Measurements from ENCODE around the gene DCTN4.

The DCTN4 gene

GRCh38 chr5:150671509-150672236 lies 87.1 kb downstream of the DCTN4 start:
- Histone ChIP-seq H3K23ac (ENCODE audit: low read depth, low read length, poor library complexity) (peak overlapping the region; percentile 77), H3K4me1 (ENCODE audit: control insufficient read depth in 2 of 2, insufficient read depth in 1 of 2, low read depth in 1 of 2, low read length in 2 of 2) (peaks cover 2 to 3% of the 10 kb centered on the region in 2 donors), H2AK5ac (ENCODE audit: low read depth, low read length) (peak overlapping the region; percentile 56), H4K8ac (ENCODE audit: low read depth, low read length) (no peak overlapping the region), H3K36me3 (replicated peaks in 1 of 2; ENCODE audit: control insufficient read depth in 2 of 2, insufficient read depth in 2 of 2, low read length in 2 of 2) (no peaks in the 10 kb centered on the region), H3K9ac (ENCODE audit: low read depth, low read length, poor library complexity) (peak overlapping the region; percentile 51), H3K27me3 (ENCODE audit: control insufficient read depth in 3 of 3, insufficient read depth in 3 of 3, low read depth in 1 of 3, low read length in 3 of 3) (peaks cover 6 to 44% (median 32%) of the 10 kb centered on the region in 3 experiments), H3K18ac (ENCODE audit: low read length) (peak overlapping the region; percentile 88), H4K91ac (ENCODE audit: low read depth, low read length, poor library complexity) (no peak overlapping the region), H2BK15ac (ENCODE audit: low read length) (peak overlapping the region; percentile 33), H2BK12ac (ENCODE audit: low read length) (no peak overlapping the region), H3K79me1 (ENCODE audit: low read depth, low read length) (no peaks in the 10 kb centered on the region), H2BK120ac (ENCODE audit: low read depth, low read length) (no peak overlapping the region), H2BK5ac (ENCODE audit: low read length) (no peak overlapping the region), H3K14ac (ENCODE audit: low read length) (peak overlapping the region; percentile 86), H2AFZ (ENCODE audit: low read length) (peak overlapping the region; percentile 93), H3K27ac (replicated peaks; ENCODE audit: low read length) (no peak overlapping the region), H3K9me3 (replicated peaks in 1 of 2; ENCODE audit: control insufficient read depth in 2 of 2, insufficient read depth in 1 of 2, low read depth in 1 of 2, low read length in 2 of 2) (peaks cover 4 to 20% of the 10 kb centered on the region in 2 donors), H3K4me2 (ENCODE audit: insufficient read depth, low read length, poor library complexity, severe bottlenecking) (peak overlapping the region; percentile 93), H3K4ac (ENCODE audit: low read length) (no peak overlapping the region), H3K4me3 (ENCODE audit: low read length in 2 of 2) (peak overlapping the region; percentile 61 to 76)
- WGBS, 2 donors (ENCODE audit: extremely low coverage in 2 of 2, insufficient read length in 2 of 2, insufficient replicate concordance in 1 of 2), result no CpG with 5 or more reads among the region's 51 CpGs
- DNase-seq (ENCODE audit: low spot score), result no peak

GRCh38 chr5:150670948-150671310 lies 87.9 kb downstream of the DCTN4 start:
- DNase-seq (ENCODE audit: low spot score), result no peak
- Histone ChIP-seq H2AK5ac (ENCODE audit: low read depth, low read length) (no peak overlapping the region), H2BK15ac (ENCODE audit: low read length) (no peak overlapping the region), H3K9me3 (replicated peaks in 1 of 2; ENCODE audit: control insufficient read depth in 2 of 2, insufficient read depth in 1 of 2, low read depth in 1 of 2, low read length in 2 of 2) (peaks cover 4 to 20% of the 10 kb centered on the region in 2 donors), H3K4me1 (ENCODE audit: control insufficient read depth in 2 of 2, insufficient read depth in 1 of 2, low read depth in 1 of 2, low read length in 2 of 2) (peaks cover 2 to 3% of the 10 kb centered on the region in 2 donors), H3K79me1 (ENCODE audit: low read depth, low read length) (no peaks in the 10 kb centered on the region), H3K18ac (ENCODE audit: low read length) (no peak overlapping the region), H2AFZ (ENCODE audit: low read length) (peak overlapping the region; percentile 93), H3K4ac (ENCODE audit: low read length) (no peak overlapping the region), H3K9ac (ENCODE audit: low read depth, low read length, poor library complexity) (no peak overlapping the region), H4K91ac (ENCODE audit: low read depth, low read length, poor library complexity) (no peak overlapping the region), H3K27me3 (ENCODE audit: control insufficient read depth in 3 of 3, insufficient read depth in 3 of 3, low read depth in 1 of 3, low read length in 3 of 3) (peaks cover 6 to 44% (median 32%) of the 10 kb centered on the region in 3 experiments), H3K4me2 (ENCODE audit: insufficient read depth, low read length, poor library complexity, severe bottlenecking) (peak overlapping the region; percentile 93), H3K27ac (replicated peaks; ENCODE audit: low read length) (no peak overlapping the region), H3K36me3 (replicated peaks in 1 of 2; ENCODE audit: control insufficient read depth in 2 of 2, insufficient read depth in 2 of 2, low read length in 2 of 2) (no peaks in the 10 kb centered on the region), H3K23ac (ENCODE audit: low read depth, low read length, poor library complexity) (no peak overlapping the region), H4K8ac (ENCODE audit: low read depth, low read length) (no peak overlapping the region), H2BK120ac (ENCODE audit: low read depth, low read length) (no peak overlapping the region), H2BK12ac (ENCODE audit: low read length) (no peak overlapping the region), H2BK5ac (ENCODE audit: low read length) (no peak overlapping the region), H3K4me3 (ENCODE audit: low read length in 2 of 2) (peak overlapping the region in 1 of 2 donors; percentile 61), H3K14ac (ENCODE audit: low read length) (no peak overlapping the region)
- no CpG with 5 or more reads among the region's 2 CpGs for WGBS, 2 donors (ENCODE audit: extremely low coverage in 2 of 2, insufficient read length in 2 of 2, insufficient replicate concordance in 1 of 2)

GRCh38 chr5:150670275-150670947 lies 88.4 kb downstream of the DCTN4 start:
- H3K18ac ChIP-seq (ENCODE audit: low read length), result no peak overlapping the region
- no peak overlapping the region for H2BK5ac ChIP-seq (ENCODE audit: low read length)
- no peak overlapping the region for H2BK120ac ChIP-seq (ENCODE audit: low read depth, low read length)
- H2AK5ac ChIP-seq (ENCODE audit: low read depth, low read length), result no peak overlapping the region
- H3K9me3 ChIP-seq (replicated peaks in 1 of 2; ENCODE audit: control insufficient read depth in 2 of 2, insufficient read depth in 1 of 2, low read depth in 1 of 2, low read length in 2 of 2), result peaks cover 4 to 20% of the 10 kb centered on the region in 2 donors
- no peaks in the 10 kb centered on the region for H3K36me3 ChIP-seq (replicated peaks in 1 of 2; ENCODE audit: control insufficient read depth in 2 of 2, insufficient read depth in 2 of 2, low read length in 2 of 2)
- no peak overlapping the region for H3K9ac ChIP-seq (ENCODE audit: low read depth, low read length, poor library complexity)
- no peak overlapping the region for H3K27ac ChIP-seq (replicated peaks; ENCODE audit: low read length)
- no peak overlapping the region for H2BK12ac ChIP-seq (ENCODE audit: low read length)
- H2AFZ ChIP-seq (ENCODE audit: low read length), result no peak overlapping the region
- H3K27me3 ChIP-seq (ENCODE audit: control insufficient read depth in 3 of 3, insufficient read depth in 3 of 3, low read depth in 1 of 3, low read length in 3 of 3), result peaks cover 6 to 44% (median 32%) of the 10 kb centered on the region in 3 experiments
- no peak overlapping the region for H2BK15ac ChIP-seq (ENCODE audit: low read length)
- no peaks in the 10 kb centered on the region for H3K79me1 ChIP-seq (ENCODE audit: low read depth, low read length)
- no peak for DNase-seq (ENCODE audit: low spot score)
- no peak overlapping the region for H4K91ac ChIP-seq (ENCODE audit: low read depth, low read length, poor library complexity)
- no peak overlapping the region for H4K8ac ChIP-seq (ENCODE audit: low read depth, low read length)
- peaks cover 2 to 3% of the 10 kb centered on the region in 2 donors for H3K4me1 ChIP-seq (ENCODE audit: control insufficient read depth in 2 of 2, insufficient read depth in 1 of 2, low read depth in 1 of 2, low read length in 2 of 2)
- WGBS, 2 donors (ENCODE audit: extremely low coverage in 2 of 2, insufficient read length in 2 of 2, insufficient replicate concordance in 1 of 2), result no CpG with 5 or more reads among the region's 14 CpGs
- no peak overlapping the region for H3K4ac ChIP-seq (ENCODE audit: low read length)
- H3K4me3 ChIP-seq (ENCODE audit: low read length in 2 of 2), result no peak overlapping the region
- H3K23ac ChIP-seq (ENCODE audit: low read depth, low read length, poor library complexity), result no peak overlapping the region
- no peak overlapping the region for H3K14ac ChIP-seq (ENCODE audit: low read length)
- H3K4me2 ChIP-seq (ENCODE audit: insufficient read depth, low read length, poor library complexity, severe bottlenecking), result no peak overlapping the region

GRCh38 chr5:150665044-150665443 lies 93.8 kb downstream of the DCTN4 start:
- Histone ChIP-seq H2AFZ (ENCODE audit: low read length) (no peak overlapping the region), H4K91ac (ENCODE audit: low read depth, low read length, poor library complexity) (no peak overlapping the region), H2BK5ac (ENCODE audit: low read length) (no peak overlapping the region), H3K9ac (ENCODE audit: low read depth, low read length, poor library complexity) (no peak overlapping the region), H3K9me3 (replicated peaks in 1 of 2; ENCODE audit: control insufficient read depth in 2 of 2, insufficient read depth in 1 of 2, low read depth in 1 of 2, low read length in 2 of 2) (peaks cover under 1 to 8% of the 10 kb centered on the region in 2 donors), H2BK12ac (ENCODE audit: low read length) (no peak overlapping the region), H3K79me1 (ENCODE audit: low read depth, low read length) (no peaks in the 10 kb centered on the region), H2BK120ac (ENCODE audit: low read depth, low read length) (no peak overlapping the region), H3K27ac (replicated peaks; ENCODE audit: low read length) (no peak overlapping the region), H4K8ac (ENCODE audit: low read depth, low read length) (no peak overlapping the region), H2AK5ac (ENCODE audit: low read depth, low read length) (no peak overlapping the region), H3K14ac (ENCODE audit: low read length) (no peak overlapping the region), H3K4ac (ENCODE audit: low read length) (no peak overlapping the region), H3K4me1 (ENCODE audit: control insufficient read depth in 2 of 2, insufficient read depth in 1 of 2, low read depth in 1 of 2, low read length in 2 of 2) (peaks cover 3 to 11% of the 10 kb centered on the region in 2 donors), H2BK15ac (ENCODE audit: low read length) (no peak overlapping the region), H3K4me2 (ENCODE audit: insufficient read depth, low read length, poor library complexity, severe bottlenecking) (no peak overlapping the region), H3K27me3 (ENCODE audit: control insufficient read depth in 3 of 3, insufficient read depth in 3 of 3, low read depth in 1 of 3, low read length in 3 of 3) (peaks cover 0 to 55% (median 0%) of the 10 kb centered on the region in 3 experiments), H3K36me3 (replicated peaks in 1 of 2; ENCODE audit: control insufficient read depth in 2 of 2, insufficient read depth in 2 of 2, low read length in 2 of 2) (no peaks in the 10 kb centered on the region), H3K18ac (ENCODE audit: low read length) (peak overlapping the region; percentile 11), H3K4me3 (ENCODE audit: low read length in 2 of 2) (peak overlapping the region in 1 of 2 donors; percentile 30), H3K23ac (ENCODE audit: low read depth, low read length, poor library complexity) (peak overlapping the region; percentile 11)
- WGBS, 2 donors (ENCODE audit: extremely low coverage in 2 of 2, insufficient read length in 2 of 2, insufficient replicate concordance in 1 of 2), result no CpG with 5 or more reads among the region's 12 CpGs
- DNase-seq (ENCODE audit: low spot score), result no peak
